ENCODE measurements around the gene MRPS5.

Gene MRPS5

DNA sequence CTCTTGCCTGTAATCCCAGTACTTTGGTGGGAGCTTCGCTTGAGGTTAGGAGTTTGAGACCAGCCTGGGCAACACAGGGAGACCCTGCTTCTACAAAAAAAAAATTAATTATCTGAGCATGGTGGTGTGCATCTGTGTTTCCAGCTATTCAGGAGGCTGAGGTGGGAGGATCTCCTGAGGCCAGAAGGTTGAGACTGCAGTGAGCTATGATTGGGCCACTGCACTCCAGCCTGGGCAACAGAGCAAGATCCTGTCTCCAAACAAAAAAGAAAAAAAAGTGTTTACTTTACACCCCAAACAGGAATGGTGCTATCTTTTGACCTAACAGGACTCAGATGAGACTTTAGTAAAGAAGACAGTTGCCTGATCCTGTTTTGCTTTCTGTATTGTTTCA, 60.5 kb downstream of the MRPS5 start:
- no peak overlapping the region for H3K4me3 ChIP-seq (ENCODE audit: low read depth, low read length)
- TF ChIP-seq CTCF (IDR thresholded peaks at IDR 0.05; ENCODE audit: insufficient read depth, low read depth, low read length, missing control alignments), result no peak
- no peak for DNase-seq (ENCODE audit: low read depth)

GRCh38 chr2:95060446-95061118, 61.0 kb downstream of the MRPS5 start:
- DNase-seq (ENCODE audit: low read depth), result no peak
- no peak for TF ChIP-seq CTCF (IDR thresholded peaks at IDR 0.05; ENCODE audit: insufficient read depth, low read depth, low read length, missing control alignments)
- no peak overlapping the region for H3K4me3 ChIP-seq (ENCODE audit: low read depth, low read length)

DNA sequence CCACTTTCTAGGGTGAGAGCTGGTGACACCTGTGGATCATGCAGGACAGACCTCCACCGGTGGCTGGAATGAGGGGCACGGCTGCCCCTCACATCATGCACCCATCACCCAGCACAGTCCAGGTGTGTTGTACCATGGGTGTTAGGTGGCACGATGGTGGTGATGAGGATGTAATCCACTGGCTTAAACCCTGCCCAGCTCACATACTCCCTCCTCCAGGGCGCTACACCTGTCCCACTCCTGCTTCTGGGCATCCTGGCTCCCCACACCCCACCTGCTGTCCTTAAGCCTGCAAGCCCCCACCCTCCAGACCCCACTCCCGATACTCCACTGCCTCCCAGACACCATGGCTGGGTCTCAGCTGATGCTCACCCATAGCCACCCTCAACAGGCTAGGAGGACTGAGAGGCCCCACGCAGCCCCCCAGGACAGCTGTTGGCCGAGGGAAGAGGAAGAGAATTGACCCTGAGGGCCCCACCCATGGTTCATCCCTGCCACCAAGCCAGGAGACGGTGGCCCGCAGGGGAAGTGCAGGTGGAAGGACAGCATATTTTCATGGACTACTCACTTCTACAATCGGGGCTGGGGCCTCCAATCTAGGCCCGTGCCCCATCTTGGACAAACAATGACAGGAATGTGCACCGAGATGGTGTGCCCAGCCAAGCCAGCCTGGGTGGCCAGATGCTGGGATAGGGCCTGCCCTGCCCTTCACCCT, 61.8 kb downstream of the MRPS5 start:
- no peak for TF ChIP-seq CTCF (IDR thresholded peaks at IDR 0.05; ENCODE audit: insufficient read depth, low read depth, low read length, missing control alignments)
- no peak overlapping the region for H3K4me3 ChIP-seq (ENCODE audit: low read depth, low read length)
- DNase-seq (ENCODE audit: low read depth), result no peak

- TF ChIP-seq CTCF (IDR thresholded peaks at IDR 0.05; ENCODE audit: insufficient read depth, low read depth, low read length, missing control alignments), result no peak
These were observed 62.5 kb downstream of the MRPS5 start for GRCh38 chr2:95058989-95059641.

DNA sequence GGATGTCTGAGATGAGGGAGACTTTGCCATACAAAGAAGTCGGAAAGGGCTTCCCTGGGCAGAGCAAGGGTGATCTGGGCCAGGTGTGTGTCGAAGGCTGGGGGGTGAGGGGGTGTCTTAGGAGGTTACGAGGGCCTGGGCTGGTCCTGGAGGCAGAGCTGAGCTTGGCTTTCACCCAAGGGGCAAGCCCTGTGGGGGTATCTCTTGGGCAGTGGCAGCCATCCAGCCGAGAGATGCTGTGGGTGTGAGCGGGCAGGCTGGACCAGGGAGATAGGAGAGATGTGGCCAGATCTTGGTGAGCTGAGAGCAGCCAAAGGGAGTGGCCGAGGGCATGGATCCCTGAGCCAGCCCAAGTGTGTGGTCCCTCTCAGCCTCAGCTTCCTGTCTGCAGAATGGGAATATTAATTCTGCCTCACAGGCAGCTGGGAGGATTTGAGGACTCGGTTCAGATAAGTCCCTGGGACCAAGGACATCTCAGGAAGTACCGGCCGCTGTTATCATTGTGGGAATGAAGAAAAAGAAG, 63.1 kb downstream of the MRPS5 start:
- DNase-seq (ENCODE audit: low read depth), result no peak
- H3K4me3 ChIP-seq (ENCODE audit: low read depth, low read length), result no peak overlapping the region
- TF ChIP-seq CTCF (IDR thresholded peaks at IDR 0.05; ENCODE audit: insufficient read depth, low read depth, low read length, missing control alignments), result no peak

More at GRCh38 chr2:95058989-95059641, 62.5 kb downstream of the MRPS5 start:
- H3K4me3 ChIP-seq (ENCODE audit: low read depth, low read length), result no peak overlapping the region
- DNase-seq (ENCODE audit: low read depth), result no peak

- no peak for DNase-seq (ENCODE audit: low read depth)
- no peak for TF ChIP-seq CTCF (IDR thresholded peaks at IDR 0.05; ENCODE audit: insufficient read depth, low read depth, low read length, missing control alignments)
- no peak overlapping the region for H3K4me3 ChIP-seq (ENCODE audit: low read depth, low read length)
These were observed 63.9 kb downstream of the MRPS5 start for GRCh38 chr2:95057535-95058370.

Measured in GM12865 (cell line).